ENCODE results near the gene TENM3.
"Not testable (repeated sequence)": the region's sequence is repeated elsewhere in the genome, so short reads cannot be mapped to it uniquely, and the experiment has no call there.

Gene TENM3

GRCh38 chr4:182799515-182800215, 556.5 kb downstream of the TENM3 start:
- no peak for DNase-seq

DNA sequence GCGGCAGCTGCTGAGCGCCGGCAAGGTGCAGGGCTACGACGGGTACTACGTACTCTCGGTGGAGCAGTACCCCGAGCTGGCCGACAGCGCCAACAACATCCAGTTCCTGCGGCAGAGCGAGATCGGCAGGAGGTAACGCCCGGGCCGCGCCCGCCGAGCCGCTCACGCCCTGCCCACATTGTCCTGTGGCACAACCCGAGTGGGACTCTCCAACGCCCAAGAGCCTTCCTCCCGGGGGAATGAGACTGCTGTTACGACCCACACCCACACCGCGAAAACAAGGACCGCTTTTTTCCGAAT, 557.0 kb downstream of the TENM3 start:
- no peak for DNase-seq

DNA sequence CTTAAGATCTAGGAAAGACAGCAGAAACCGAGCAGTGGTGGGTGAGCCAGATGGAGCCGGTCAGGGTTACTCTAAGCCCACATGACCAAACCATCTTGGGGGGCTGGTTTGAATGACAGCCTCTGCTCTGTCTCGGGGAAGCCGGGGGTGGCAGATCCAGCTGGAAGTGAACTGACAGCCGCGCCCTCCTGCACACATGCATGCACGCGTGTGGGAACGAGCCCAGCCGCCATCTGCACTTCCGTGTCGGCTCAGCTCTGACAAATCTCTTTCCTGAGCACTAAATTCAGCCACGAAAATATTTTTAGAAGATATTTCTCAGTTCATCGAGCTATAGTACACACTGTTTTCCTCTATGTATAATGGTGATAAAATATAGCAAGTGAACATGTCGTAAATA, 558.4 kb downstream of the TENM3 start:
- DNase-seq: no peak

DNA sequence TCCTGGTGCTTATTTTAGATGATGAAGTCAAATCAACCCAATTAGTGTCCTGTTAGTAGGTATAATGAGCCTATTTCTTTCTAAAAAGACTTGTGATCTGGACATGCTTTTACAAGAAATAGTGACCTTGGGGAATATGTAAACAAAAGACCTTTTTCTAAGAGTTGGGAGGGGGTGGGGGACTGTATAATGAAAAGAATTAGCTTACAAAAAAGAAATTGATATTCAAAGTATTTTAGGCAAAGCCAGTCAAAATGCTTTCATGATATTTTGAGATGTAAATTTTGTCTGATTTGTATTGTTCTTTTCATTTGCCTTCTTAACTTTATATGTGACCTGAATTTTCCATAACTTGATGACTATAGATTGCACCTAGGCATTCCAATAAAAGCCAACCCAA, 559.4 kb downstream of the TENM3 start:
- no peak for DNase-seq

- DNase-seq: no peak
Observed at GRCh38 chr4:182803235-182803634, 560.0 kb downstream of the TENM3 start.

- no peak for DNase-seq
Observed at GRCh38 chr4:182804131-182804530, 560.9 kb downstream of the TENM3 start.

GRCh38 chr4:182805321-182805720, 562.1 kb downstream of the TENM3 start:
- DNase-seq: no peak

- no peak for DNase-seq
Observed at GRCh38 chr4:182805750-182806149, 562.5 kb downstream of the TENM3 start.

DNA sequence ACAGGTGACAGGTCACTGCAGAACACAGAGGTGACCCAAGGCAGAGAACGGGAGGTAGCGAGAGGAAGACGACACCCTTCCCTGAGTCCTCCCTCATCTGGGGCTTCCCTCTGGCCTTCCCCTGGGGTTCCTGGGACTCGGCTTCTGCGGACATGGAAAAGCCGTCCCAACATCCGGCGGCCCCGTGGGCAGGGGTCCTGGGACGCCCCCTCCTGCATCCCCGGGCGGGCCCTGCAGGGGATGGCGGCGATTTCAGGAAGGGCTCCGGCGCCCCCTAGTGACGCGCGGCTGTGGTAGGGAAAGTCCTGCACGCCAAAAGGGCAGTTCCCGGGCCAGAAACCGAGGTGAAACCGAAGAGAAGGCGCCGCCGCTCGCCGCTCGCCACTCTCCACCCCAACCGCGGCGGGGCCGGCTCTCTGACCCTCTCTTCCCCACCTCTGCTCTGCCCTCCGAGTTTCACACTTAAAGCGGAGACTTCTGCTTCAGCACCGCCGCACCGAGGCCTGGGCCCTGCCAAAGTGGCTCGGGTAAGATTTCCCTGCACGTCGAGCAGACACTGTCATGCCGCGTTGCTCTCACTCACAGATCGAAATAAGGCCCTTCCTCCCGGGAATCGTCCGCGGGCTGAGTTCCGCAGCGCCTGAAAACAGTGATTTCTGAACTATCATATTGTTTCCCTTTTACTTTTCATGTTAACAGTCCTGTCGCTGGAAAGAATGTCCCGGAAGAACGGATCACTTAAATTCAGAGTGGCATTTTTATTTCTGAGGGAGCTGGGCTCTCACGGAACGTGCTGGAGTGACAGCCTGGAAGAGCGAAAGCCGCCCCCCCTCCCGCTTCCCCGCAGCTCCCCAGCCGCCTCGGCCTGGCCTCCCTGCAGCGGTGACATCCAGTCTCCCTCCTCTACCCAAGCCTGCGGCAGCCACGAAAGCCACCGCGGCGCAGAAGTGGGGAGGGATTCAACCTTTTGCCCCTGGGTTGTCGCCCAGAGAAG, 563.4 kb downstream of the TENM3 start:
- DNase-seq: peak; percentile 73

DNA sequence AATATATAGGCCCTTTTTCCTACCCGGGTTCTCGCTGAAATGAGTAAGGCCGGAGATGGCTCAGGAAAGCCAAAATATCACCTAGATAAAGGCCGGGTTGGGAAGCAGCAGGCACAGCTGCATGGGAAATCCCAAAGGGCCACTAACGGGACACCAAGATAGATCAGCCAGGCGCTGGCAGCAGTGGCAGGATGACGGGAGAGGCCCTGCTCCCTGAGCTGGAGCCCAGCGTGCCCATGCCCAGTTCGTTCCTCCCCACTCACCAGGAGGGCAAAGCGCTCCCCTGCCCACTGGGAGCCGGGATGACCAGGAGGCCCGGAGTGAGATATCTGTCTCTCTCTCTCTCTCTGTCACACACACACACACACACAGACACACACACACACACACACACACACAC, 564.1 kb downstream of the TENM3 start:
- DNase-seq: no peak

DNA sequence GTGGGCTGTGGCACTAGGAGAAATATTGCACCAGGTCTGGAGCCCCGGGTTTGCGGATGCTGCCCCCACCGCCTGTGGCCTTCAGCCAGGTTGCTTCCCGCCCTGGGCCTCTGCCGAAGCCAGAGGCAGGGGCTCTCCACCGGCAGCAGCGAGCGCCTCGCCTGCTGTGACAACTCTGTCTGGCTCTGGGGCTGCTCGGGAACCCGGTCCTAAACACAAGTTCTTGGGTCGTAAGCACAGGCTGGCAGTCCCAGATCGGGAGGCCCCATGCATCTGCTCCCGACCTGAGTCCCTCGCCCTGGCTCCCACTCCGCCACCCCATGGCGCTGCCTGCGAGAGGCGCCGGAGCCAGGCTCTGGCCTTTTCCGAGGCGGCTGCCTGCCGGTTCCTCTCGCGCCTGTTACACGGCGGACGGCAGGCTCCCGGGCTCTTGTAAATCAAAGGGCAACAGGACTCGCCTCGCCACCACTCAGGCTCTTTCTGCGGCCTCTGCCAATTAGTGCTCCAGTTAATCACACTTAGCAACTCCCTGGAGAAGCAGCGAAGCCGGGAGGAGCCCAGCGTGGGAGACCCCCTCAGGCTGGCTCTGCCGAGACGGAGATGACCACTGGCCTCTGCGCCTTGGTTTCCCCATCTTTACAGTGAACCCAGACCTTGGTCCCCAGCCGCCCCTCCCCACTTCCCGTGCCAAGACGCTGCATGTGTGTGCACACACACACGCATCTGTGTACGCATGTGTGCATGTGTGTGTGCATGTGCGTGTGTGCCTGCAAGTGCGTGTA, 564.8 kb downstream of the TENM3 start:
- no peak for DNase-seq

GRCh38 chr4:182808673-182809416, 565.6 kb downstream of the TENM3 start:
- DNase-seq: no peak

DNA sequence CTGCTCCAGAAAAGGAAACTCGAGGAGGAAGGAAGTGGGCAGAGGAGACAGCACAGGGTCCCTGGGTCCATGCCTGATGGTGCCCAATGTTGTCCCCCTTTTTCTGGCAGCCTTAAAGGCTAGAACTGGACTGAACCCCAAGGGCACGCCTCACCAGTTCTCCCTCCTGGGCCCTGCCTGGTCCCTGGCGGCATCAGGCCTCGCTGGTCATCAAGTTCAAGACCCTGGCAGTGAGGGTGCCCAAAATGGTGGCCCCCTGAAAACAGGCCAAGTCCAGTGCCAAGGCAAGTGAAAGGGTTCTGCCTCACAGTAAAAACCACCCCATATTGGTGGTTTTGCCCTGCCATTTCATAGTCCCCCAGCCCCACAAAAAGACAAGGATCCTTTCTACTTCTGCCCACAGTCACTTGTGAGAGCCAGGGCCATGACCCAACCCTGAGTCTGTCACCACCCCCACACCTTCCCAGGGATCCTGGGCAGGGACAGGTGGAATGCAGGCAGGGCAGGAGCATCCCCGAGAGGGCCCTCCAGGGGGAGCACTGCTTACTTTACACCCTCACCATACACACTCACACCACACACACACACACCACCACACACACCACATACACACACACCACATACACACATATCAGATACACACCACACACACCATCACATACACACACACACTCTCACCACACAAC, 566.4 kb downstream of the TENM3 start:
- no peak for DNase-seq

- no peak for DNase-seq
Observed at GRCh38 chr4:182810103-182810615, 567.0 kb downstream of the TENM3 start.

GRCh38 chr4:182812916-182813315, 569.7 kb downstream of the TENM3 start:
- no peak for DNase-seq

DNA sequence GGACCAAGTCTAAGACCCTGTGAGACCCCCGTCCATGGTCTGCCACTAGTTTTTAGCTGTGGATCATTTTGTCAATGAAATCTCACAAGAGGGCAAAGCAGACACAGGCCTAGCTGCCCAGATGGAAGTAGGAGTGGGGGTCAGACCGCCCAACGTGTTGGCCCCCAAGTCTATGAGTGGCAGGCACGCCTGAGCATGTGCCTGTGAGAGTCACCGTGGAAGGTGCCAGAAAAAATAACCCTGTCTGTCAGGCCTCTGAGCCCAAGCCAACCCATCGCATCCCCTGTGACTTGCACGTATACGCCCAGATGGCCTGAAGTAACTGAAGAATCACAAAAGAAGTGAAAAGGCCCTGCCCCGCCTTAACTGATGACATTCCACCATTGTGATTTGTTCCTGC, 570.9 kb downstream of the TENM3 start:
- not testable (repeated sequence) for DNase-seq

DNA sequence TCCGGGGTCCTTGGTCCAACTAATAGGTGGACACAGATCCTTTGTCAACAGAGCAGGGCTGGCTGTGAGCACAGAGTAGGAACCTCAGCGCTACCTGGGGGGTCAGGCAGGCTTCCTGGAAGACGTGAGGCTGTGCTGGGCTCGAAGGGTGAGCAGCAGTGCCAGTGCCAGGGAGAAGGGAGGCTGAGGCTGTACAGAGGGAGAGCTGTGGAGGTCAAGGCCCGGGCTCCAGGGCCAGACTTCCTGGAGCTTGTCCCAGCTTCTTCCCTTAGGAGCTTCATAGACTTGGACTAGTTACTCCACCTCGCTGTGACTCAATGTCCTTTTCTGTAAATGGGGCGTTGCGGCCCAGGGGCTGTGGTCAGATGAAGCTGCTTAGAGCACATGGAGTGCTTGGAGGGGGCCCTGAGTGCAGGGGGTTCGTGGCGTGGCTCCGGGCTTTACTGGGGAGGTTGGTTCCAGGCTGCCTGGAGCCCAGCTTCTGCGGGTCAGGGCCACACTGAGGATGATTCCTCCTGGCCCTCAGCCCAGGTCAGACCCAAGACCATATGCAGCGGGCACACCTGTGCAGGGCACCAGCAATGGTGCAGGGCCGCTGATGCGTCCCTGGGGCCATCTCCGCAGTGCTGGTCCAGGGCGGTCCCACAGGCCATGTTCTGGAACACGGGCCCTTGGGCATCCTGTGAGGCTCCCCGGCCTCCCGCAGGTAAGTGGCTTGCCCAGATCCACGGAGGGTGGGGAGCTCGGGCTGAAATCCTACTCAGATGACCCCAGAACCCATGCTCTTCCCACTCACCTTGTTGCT, 575.9 kb downstream of the TENM3 start:
- no peak for DNase-seq

GRCh38 chr4:182819751-182820150, 576.5 kb downstream of the TENM3 start:
- DNase-seq: no peak

DNA sequence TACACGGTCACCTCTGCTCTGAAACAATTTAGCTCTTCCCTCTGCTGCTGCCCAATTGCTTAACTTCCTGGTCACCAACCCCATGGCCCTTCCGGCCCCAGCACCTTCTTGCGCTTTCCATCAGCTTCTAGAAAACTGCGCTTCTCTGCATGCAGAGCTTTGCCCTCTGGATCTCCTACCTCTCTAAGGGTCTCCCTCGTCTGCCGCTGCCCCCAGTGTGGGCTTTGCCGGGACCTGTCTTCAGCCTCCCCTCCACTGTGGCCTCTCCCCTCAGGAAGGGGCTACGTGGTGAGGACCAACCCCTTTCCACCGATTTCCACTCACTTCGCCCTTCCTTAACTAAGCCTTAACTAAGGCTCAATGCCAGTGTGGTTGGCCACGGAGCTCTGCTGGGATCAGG, 579.4 kb downstream of the TENM3 start:
- no peak for DNase-seq

DNA sequence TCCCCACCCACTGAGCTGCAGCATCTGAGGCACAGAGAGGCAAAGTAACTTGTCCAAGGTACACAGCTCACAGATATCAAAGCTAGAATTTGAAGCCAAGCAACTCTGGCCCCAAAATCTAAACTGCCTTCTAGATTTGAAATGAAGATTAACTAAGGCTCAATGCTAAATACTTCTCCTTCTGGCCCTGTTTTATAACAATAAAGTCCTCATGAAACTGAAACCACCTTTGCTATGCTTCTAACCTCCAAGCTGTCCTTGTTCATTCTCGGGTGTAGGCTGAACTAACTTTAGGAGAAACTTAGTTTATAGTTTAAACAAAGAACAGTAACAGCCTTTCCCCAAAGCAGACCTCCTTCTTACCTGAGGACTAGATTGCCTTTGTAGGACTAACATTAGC, 580.4 kb downstream of the TENM3 start:
- no peak for DNase-seq

DNA sequence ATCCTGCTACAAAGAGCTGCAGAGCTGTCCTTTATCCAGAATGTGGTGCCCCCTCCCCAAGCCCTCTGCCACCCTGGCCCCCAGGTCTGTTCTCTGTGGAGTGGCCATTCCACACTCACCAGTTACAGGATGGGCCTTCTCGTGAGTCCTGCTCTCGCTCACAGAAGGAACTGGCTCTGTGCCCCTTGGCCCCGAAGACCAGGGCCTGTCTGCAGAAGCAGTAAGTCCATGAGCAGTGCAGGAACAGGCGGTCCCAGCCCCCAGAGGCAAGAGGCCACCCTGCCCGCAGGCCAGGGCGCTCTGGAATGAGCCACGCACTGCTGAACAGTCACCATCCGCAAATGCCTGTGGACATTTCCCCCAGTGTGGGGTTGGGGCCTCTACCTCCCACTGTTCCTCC, 581.8 kb downstream of the TENM3 start:
- no peak for DNase-seq
